GM10248 (cell line): Measurements from ENCODE around the gene C10orf143.
"Not testable (repeated sequence)": the region's sequence is repeated elsewhere in the genome, so short reads cannot be mapped to it uniquely, and the experiment has no call there.

Source experiments
- CTCF ChIA-PET: fragments of 300-600 bp; sonication (Branson Sonifier 250); formaldehyde crosslinking; extraction: SDS; loops from one replicate; lab custom pipeline; 2021; ENCODE audit warnings: antibody characterized with exemption; lab: Yijun Ruan, JAX
- POLR2A ChIA-PET: fragments of 350-650 bp; sonication (Branson Sonifier 250); formaldehyde crosslinking; extraction: SDS; loops from one replicate; lab custom pipeline; 2020; ENCODE audit warnings: antibody characterized with exemption; lab: Yijun Ruan, JAX
- DNase-seq: peaks from one replicate; pipeline ENCODE4 v3.0.0; 2012; ENCODE audit errors: extremely low spot score
- CTCF ChIP-seq: IDR thresholded peaks from 2 replicates; pipeline ENCODE4 v1.5.1; 2012; ENCODE audit warnings: mild to moderate bottlenecking, low read depth; ENCODE audit errors: extremely low read depth, missing control alignments, control extremely low read depth

The C10orf143 gene

GRCh38 chr10:130135676-130136225, 25.1 kb upstream of the C10orf143 start:
- POLR2A ChIA-PET, result interaction anchor here (1.5 kb wide), 1 partner anchor 25 kb away, joined by 11 read pairs; the partner anchor contains the start of gene C10orf143
- CTCF ChIA-PET, result interaction anchor here (1.0 to 4.7 kb wide), 3 partner anchors 8 to 29 kb away, joined by 3 to 24 read pairs (median 20); partner anchors contain the start of gene C10orf143
- DNase-seq, result no peak
- TF ChIP-seq CTCF, result no peak

GRCh38 chr10:130128922-130129321, 18.3 kb upstream of the C10orf143 start:
- POLR2A ChIA-PET, result no interaction called here
- no peak for TF ChIP-seq CTCF
- no peak for DNase-seq
- CTCF ChIA-PET, result interaction anchor here (0.7 to 3.2 kb wide), 6 partner anchors 9 to 1097 kb away, joined by 3 to 51 read pairs (median 8); partner anchors contain the start of genes C10orf143 and GLRX3

GRCh38 chr10:130128062-130128781, 17.6 kb upstream of the C10orf143 start:
- DNase-seq, result no peak
- POLR2A ChIA-PET, result no interaction called here
- TF ChIP-seq CTCF, result no peak
- CTCF ChIA-PET, result interaction anchor here (0.7 to 3.2 kb wide), 11 partner anchors 10 to 1917 kb away, joined by 3 to 51 read pairs (median 6); partner anchors contain the start of genes C10orf143 and GLRX3

GRCh38 chr10:130127364-130128061, 16.9 kb upstream of the C10orf143 start:
- DNase-seq, result peak; percentile 80
- CTCF ChIA-PET, result interaction anchor here (0.7 to 3.2 kb wide), 14 partner anchors 9 to 1916 kb away, joined by 3 to 51 read pairs (median 4); partner anchors contain the start of genes C10orf143 and GLRX3
- POLR2A ChIA-PET, result interaction anchor here (0.8 kb wide), 1 partner anchor 16 kb away, joined by 6 read pairs; no protein-coding TSS in a partner anchor
- TF ChIP-seq CTCF, result peak; percentile 73

- ChIA-PET POLR2A (no interaction called here), CTCF (interaction anchor here (0.9 to 2.0 kb wide), 3 partner anchors 9 to 38 kb away, joined by 3 to 7 read pairs (median 3); no protein-coding TSS in a partner anchor)
- no peak for TF ChIP-seq CTCF
- no peak for DNase-seq
Observed at GRCh38 chr10:130121486-130122079, 11.0 kb upstream of the C10orf143 start.

- CTCF ChIA-PET, result not testable (repeated sequence)
Observed at GRCh38 chr10:130117535-130117934, 6.9 kb upstream of the C10orf143 start.

GRCh38 chr10:130116942-130117341, 6.3 kb upstream of the C10orf143 start:
- DNase-seq, POLR2A ChIA-PET: not testable (repeated sequence)
- CTCF ChIA-PET, result interaction anchor here (1.8 to 1.9 kb wide), 2 partner anchors 9 to 11 kb away, joined by 6 to 8 read pairs; no protein-coding TSS in a partner anchor

More at GRCh38 chr10:130117535-130117934, 6.9 kb upstream of the C10orf143 start:
- DNase-seq, POLR2A ChIA-PET: not testable (repeated sequence)
